ENCODE results near the gene TTC23L. TPM values are rescaled to one million over a fixed set of nuclear protein-coding genes. Genes with fewer than 3 reads are reported as not detected.

TTC23L gene
- total RNA-seq, 2 donors from 2014 or later = 2.4 to 2.7 TPM

GRCh38 chr5:34847552-34847951 is 8.6 kb downstream of the TTC23L start:
- 96% methylated on average over 4 of the region's 4 CpGs for WGBS
- Histone ChIP-seq H3K4me3 (no peak overlapping the region), H3K9me3 (no peaks in the 10 kb centered on the region), H3K27me3 (replicated peaks; ENCODE audit: insufficient read depth) (no peaks in the 10 kb centered on the region), H3K27ac (no peak overlapping the region), H3K36me3 (no peaks in the 10 kb centered on the region), H3K4me1 (replicated peaks) (no peaks in the 10 kb centered on the region)
- intact Hi-C loops (cut with DNase I) = no loop called here
- DNase-seq (ENCODE audit: low spot score) = no peak
- TF ChIP-seq, protein P1, sequence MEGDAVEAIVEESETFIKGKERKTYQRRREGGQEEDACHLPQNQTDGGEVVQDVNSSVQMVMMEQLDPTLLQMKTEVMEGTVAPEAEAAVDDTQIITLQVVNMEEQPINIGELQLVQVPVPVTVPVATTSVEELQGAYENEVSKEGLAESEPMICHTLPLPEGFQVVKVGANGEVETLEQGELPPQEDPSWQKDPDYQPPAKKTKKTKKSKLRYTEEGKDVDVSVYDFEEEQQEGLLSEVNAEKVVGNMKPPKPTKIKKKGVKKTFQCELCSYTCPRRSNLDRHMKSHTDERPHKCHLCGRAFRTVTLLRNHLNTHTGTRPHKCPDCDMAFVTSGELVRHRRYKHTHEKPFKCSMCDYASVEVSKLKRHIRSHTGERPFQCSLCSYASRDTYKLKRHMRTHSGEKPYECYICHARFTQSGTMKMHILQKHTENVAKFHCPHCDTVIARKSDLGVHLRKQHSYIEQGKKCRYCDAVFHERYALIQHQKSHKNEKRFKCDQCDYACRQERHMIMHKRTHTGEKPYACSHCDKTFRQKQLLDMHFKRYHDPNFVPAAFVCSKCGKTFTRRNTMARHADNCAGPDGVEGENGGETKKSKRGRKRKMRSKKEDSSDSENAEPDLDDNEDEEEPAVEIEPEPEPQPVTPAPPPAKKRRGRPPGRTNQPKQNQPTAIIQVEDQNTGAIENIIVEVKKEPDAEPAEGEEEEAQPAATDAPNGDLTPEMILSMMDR (IDR thresholded peaks at IDR 0.05) = no peak
- TF ChIP-seq POLR2AphosphoS5 (IDR thresholded peaks at IDR 0.05) = no peak
- no peak for TF ChIP-seq POLR2A (IDR thresholded peaks at IDR 0.05)

DNA sequence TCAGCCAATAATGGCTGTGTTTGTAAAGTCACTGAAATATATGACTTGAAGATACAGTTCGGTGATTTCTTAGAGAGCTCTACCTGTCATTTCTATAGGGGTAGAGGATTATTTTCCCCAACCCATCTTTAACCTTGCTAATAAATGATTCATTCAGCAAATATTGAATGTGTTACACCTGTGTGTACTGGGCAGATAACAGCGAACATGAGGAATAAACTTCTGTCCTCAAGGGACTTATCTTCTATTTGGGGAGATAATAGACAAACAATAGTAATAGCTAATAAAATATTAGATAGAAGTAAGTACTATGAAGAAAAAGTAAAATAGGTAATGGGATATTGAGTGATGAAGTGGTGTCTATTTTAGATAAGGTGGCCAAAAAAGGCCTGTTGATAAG is 9.3 kb downstream of the TTC23L start:
- WGBS = 81% methylated on average over 2 of the region's 2 CpGs
- intact Hi-C loops (cut with DNase I) = no loop called here
- DNase-seq (ENCODE audit: low spot score) = no peak
- TF ChIP-seq POLR2A (IDR thresholded peaks at IDR 0.05) (no peak), POLR2AphosphoS5 (IDR thresholded peaks at IDR 0.05) (no peak)
- TF ChIP-seq, protein P1 (IDR thresholded peaks at IDR 0.05) = no peak
- H3K4me3 ChIP-seq = no peak overlapping the region
- H3K4me1 ChIP-seq (replicated peaks) = no peaks in the 10 kb centered on the region
- no peak overlapping the region for H3K27ac ChIP-seq
- H3K36me3 ChIP-seq = no peaks in the 10 kb centered on the region
- H3K27me3 ChIP-seq (replicated peaks; ENCODE audit: insufficient read depth) = no peaks in the 10 kb centered on the region
- no peaks in the 10 kb centered on the region for H3K9me3 ChIP-seq

- TF ChIP-seq POLR2AphosphoS5 (IDR thresholded peaks at IDR 0.05) (no peak), POLR2A (IDR thresholded peaks at IDR 0.05) (no peak)
- TF ChIP-seq, protein P1 (IDR thresholded peaks at IDR 0.05) = no peak
- Histone ChIP-seq H3K36me3 (no peaks in the 10 kb centered on the region), H3K27me3 (replicated peaks; ENCODE audit: insufficient read depth) (no peaks in the 10 kb centered on the region), H3K4me1 (replicated peaks) (no peaks in the 10 kb centered on the region), H3K4me3 (no peak overlapping the region), H3K9me3 (no peaks in the 10 kb centered on the region), H3K27ac (no peak overlapping the region)
- 92% methylated on average over 3 of the region's 3 CpGs for WGBS
- intact Hi-C loops (cut with DNase I) = no loop called here
- no peak for DNase-seq (ENCODE audit: low spot score)
Measured at GRCh38 chr5:34849253-34849652, 10.3 kb downstream of the TTC23L start.

DNA sequence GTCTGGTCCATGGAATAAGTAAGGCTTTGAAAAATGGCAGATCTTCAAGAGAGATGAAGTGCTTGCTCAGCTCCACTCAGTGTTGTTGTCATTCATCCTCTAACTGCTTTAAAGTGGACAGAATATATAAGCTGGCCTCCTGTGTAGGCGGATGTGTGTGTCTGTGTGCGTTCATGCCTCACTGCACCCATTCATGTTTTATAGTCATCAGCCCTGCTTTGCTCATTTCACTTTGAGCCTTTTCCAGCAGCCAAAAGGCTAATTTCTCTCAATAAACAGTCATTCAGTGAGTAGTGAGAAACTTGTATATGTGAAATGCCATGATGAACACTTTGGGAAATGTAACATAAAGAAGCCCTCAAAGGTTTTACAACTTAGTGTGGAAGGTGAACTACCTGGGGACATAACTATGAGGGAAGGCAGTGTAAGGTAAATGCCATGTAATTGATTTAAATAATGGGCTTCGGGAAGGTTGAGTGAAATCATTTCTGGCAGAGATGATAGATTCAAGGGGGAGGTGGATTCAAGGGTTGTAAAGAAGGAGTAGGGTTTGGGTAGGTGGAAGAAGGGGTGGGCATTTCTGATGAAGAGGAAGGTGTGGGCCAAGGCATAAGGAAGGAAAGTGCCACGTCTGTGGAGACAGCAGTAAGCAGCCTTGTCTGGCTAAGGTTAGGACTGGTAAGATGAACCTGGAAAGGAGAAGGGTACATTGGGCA is 15.7 kb downstream of the TTC23L start:
- 33% methylated on average over 4 of the region's 4 CpGs for WGBS
- Histone ChIP-seq H3K9me3 (no peaks in the 10 kb centered on the region), H3K27me3 (replicated peaks; ENCODE audit: insufficient read depth) (no peaks in the 10 kb centered on the region), H3K4me1 (replicated peaks) (no peaks in the 10 kb centered on the region), H3K36me3 (no peaks in the 10 kb centered on the region), H3K27ac (no peak overlapping the region), H3K4me3 (no peak overlapping the region)
- no peak for TF ChIP-seq POLR2AphosphoS5 (IDR thresholded peaks at IDR 0.05)
- TF ChIP-seq, protein P1 (IDR thresholded peaks at IDR 0.05) = no peak
- TF ChIP-seq POLR2A (IDR thresholded peaks at IDR 0.05) = no peak
- DNase-seq (ENCODE audit: low spot score) = no peak
- intact Hi-C loops (cut with DNase I) = no loop called here

- TF ChIP-seq POLR2A (IDR thresholded peaks at IDR 0.05) (no peak), POLR2AphosphoS5 (IDR thresholded peaks at IDR 0.05) (no peak)
- TF ChIP-seq, protein P1 (IDR thresholded peaks at IDR 0.05) = no peak
- intact Hi-C loops (cut with DNase I) = no loop called here
- H3K27me3 ChIP-seq (replicated peaks; ENCODE audit: insufficient read depth) = no peaks in the 10 kb centered on the region
- WGBS = 76% methylated on average over 3 of the region's 3 CpGs
- H3K36me3 ChIP-seq = no peaks in the 10 kb centered on the region
- H3K27ac ChIP-seq = no peak overlapping the region
- no peaks in the 10 kb centered on the region for H3K9me3 ChIP-seq
- no peaks in the 10 kb centered on the region for H3K4me1 ChIP-seq (replicated peaks)
- H3K4me3 ChIP-seq = no peak overlapping the region
- no peak for DNase-seq (ENCODE audit: low spot score)
Measured at GRCh38 chr5:34857161-34857560, 18.2 kb downstream of the TTC23L start.

Measured in prostate gland (tissue), 2 donors.